ENCODE measurements around the gene RAET1E. TPM values are rescaled to one million over a fixed set of nuclear protein-coding genes. Genes with fewer than 3 reads are reported as not detected.
"Not testable (repeated sequence)": the region's sequence is repeated elsewhere in the genome, so short reads cannot be mapped to it uniquely, and the experiment has no call there.

RAET1E gene
- total RNA-seq = under 0.01 TPM in 1 of 2 replicates, not detected in the other

GRCh38 chr6:149897855-149898744, at the start of gene RAET1E:
TSS of gene RAET1E (minus strand) at chr6:149898113. CDS start at chr6:149890901, 7,212 bp downstream.
- H3K4me3 ChIP-seq (ENCODE audit: low read depth, low read length) = peak within 1 kb of the TSS; percentile 29
- no peak for TF ChIP-seq CTCF (IDR thresholded peaks at IDR 0.05; ENCODE audit: insufficient read depth, low read depth, low read length)
- no peak for DNase-seq (ENCODE audit: low read depth)

- not testable (repeated sequence) for H3K4me3 ChIP-seq (ENCODE audit: low read depth, low read length); DNase-seq (ENCODE audit: low read depth)
Measured at GRCh38 chr6:149947533-149947932, 49.6 kb upstream of the RAET1E start.

GRCh38 chr6:149946631-149947030, 48.7 kb upstream of the RAET1E start:
- not testable (repeated sequence) for H3K4me3 ChIP-seq (ENCODE audit: low read depth, low read length); DNase-seq (ENCODE audit: low read depth)

GRCh38 chr6:149945276-149945675, 47.4 kb upstream of the RAET1E start:
- H3K4me3 ChIP-seq (ENCODE audit: low read depth, low read length); DNase-seq (ENCODE audit: low read depth): not testable (repeated sequence)

- not testable (repeated sequence) for DNase-seq (ENCODE audit: low read depth); H3K4me3 ChIP-seq (ENCODE audit: low read depth, low read length)
Measured at GRCh38 chr6:149943321-149943720, 45.4 kb upstream of the RAET1E start.

- TF ChIP-seq CTCF (IDR thresholded peaks at IDR 0.05; ENCODE audit: insufficient read depth, low read depth, low read length) = no peak
- no peak for DNase-seq (ENCODE audit: low read depth)
- peak overlapping the region; percentile 83 for H3K4me3 ChIP-seq (ENCODE audit: low read depth, low read length)
Measured at GRCh38 chr6:149942461-149942829, 44.5 kb upstream of the RAET1E start.

- peak within 1 kb of the TSS; percentile 83 for H3K4me3 ChIP-seq (ENCODE audit: low read depth, low read length)
- TF ChIP-seq CTCF (IDR thresholded peaks at IDR 0.05; ENCODE audit: insufficient read depth, low read depth, low read length) = no peak
- peak; percentile 96 for DNase-seq (ENCODE audit: low read depth)
Measured at GRCh38 chr6:149941583-149942460, 43.9 kb upstream of the RAET1E start, which contains the start of gene ULBP2. TSS of gene ULBP2 (plus strand) at chr6:149942014. CDS start at chr6:149942073, 59 bp downstream.

- no peak overlapping the region for H3K4me3 ChIP-seq (ENCODE audit: low read depth, low read length)
- no peak for DNase-seq (ENCODE audit: low read depth)
- no peak for TF ChIP-seq CTCF (IDR thresholded peaks at IDR 0.05; ENCODE audit: insufficient read depth, low read depth, low read length)
Measured at GRCh38 chr6:149940672-149940982, 42.7 kb upstream of the RAET1E start.
